IPS-11a (cell line): ENCODE results near the gene HPCAL1.

Source experiments
- H3K4me3 ChIP-seq: one replicate; pipeline ENCODE4 v1.5.1; 2013; ENCODE audit warnings: low read depth, low read length, control low read depth

The HPCAL1 gene

GRCh38 chr2:10475811-10476660 is 173.3 kb downstream of the HPCAL1 start:
- no peak overlapping the region for H3K4me3 ChIP-seq

- H3K4me3 ChIP-seq, result no peak overlapping the region
Measured at GRCh38 chr2:10476723-10477442, 174.2 kb downstream of the HPCAL1 start.
